ENCODE data around the gene TRIM50. TPM values are rescaled to one million over a fixed set of nuclear protein-coding genes. Genes with fewer than 3 reads are reported as not detected.

Gene TRIM50
- polyA plus RNA-seq, 1 donor (not counting 4 experiments of a cell fraction or from before 2014, with no cell fraction given): not detected

- no peaks in the 10 kb centered on the region for H4K20me1 ChIP-seq (ENCODE audit: control insufficient read depth, extremely low read depth, insufficient read depth, low read length)
- TF ChIP-seq CTCF (optimal IDR thresholded peaks at IDR 0.05 in 1 of 3, IDR thresholded peaks at IDR 0.05 in 1 of 3, conservative IDR thresholded peaks at IDR 0.05 in 1 of 3; ENCODE audit: extremely low read depth in 1 of 3, insufficient read depth in 2 of 3, low read length in 3 of 3) (no peak), EZH2 (IDR thresholded peaks at IDR 0.05; ENCODE audit: low read length) (no peak)
- H3K36me3 ChIP-seq (ENCODE audit: control insufficient read depth in 2 of 2, extremely low read depth in 1 of 2, insufficient read depth in 2 of 2, low read length in 2 of 2): no peaks in the 10 kb centered on the region
- H3K4me3 ChIP-seq (ENCODE audit: control insufficient read depth in 2 of 3, extremely low read depth in 1 of 3, insufficient read depth in 2 of 3, low read depth in 1 of 3, low read length in 3 of 3): no peak overlapping the region
- peaks cover 15% of the 10 kb centered on the region for H3K27me3 ChIP-seq (ENCODE audit: control insufficient read depth, extremely low read depth, insufficient read depth, low read length)
- dilution Hi-C loops (cut with MboI; ENCODE audit: extremely low pct_ligation_motif_present, low sequenced_read_pairs): no loop called here
- no peaks in the 10 kb centered on the region for H3K4me1 ChIP-seq (ENCODE audit: control insufficient read depth, extremely low read depth, insufficient read depth, low read length)
- no peak overlapping the region for H2AFZ ChIP-seq (ENCODE audit: control insufficient read depth, low read length)
- H3K79me2 ChIP-seq (ENCODE audit: control insufficient read depth, insufficient read depth, low read length): no peaks in the 10 kb centered on the region
- FAIRE-seq (no peak), DNase-seq (ENCODE audit: low read depth, low spot score) (no peak)
- no peaks in the 10 kb centered on the region for H3K9me3 ChIP-seq (ENCODE audit: control insufficient read depth, low read depth, low read length)
- H3K27ac ChIP-seq (ENCODE audit: control insufficient read depth, insufficient read depth, low read length): no peak overlapping the region
- H3K4me2 ChIP-seq (ENCODE audit: control insufficient read depth, extremely low read depth, insufficient read depth, low read depth, low read length): no peak overlapping the region
- no peak overlapping the region for H3K9ac ChIP-seq (ENCODE audit: control insufficient read depth, extremely low read depth, insufficient read depth, low read length)
- no peaks in the 10 kb centered on the region for H3K9me1 ChIP-seq (ENCODE audit: control insufficient read depth, extremely low read depth, insufficient read depth, low read length)
Measured at GRCh38 chr7:73373741-73374140, 45.9 kb upstream of the TRIM50 start.

GRCh38 chr7:73369622-73370021, 41.7 kb upstream of the TRIM50 start:
- no peaks in the 10 kb centered on the region for H4K20me1 ChIP-seq (ENCODE audit: control insufficient read depth, extremely low read depth, insufficient read depth, low read length)
- TF ChIP-seq EZH2 (IDR thresholded peaks at IDR 0.05; ENCODE audit: low read length) (no peak), CTCF (optimal IDR thresholded peaks at IDR 0.05 in 1 of 3, IDR thresholded peaks at IDR 0.05 in 1 of 3, conservative IDR thresholded peaks at IDR 0.05 in 1 of 3; ENCODE audit: extremely low read depth in 1 of 3, insufficient read depth in 2 of 3, low read length in 3 of 3) (no peak)
- no peaks in the 10 kb centered on the region for H3K9me3 ChIP-seq (ENCODE audit: control insufficient read depth, low read depth, low read length)
- H3K27ac ChIP-seq (ENCODE audit: control insufficient read depth, insufficient read depth, low read length): no peak overlapping the region
- no peak overlapping the region for H3K4me3 ChIP-seq (ENCODE audit: control insufficient read depth in 2 of 3, extremely low read depth in 1 of 3, insufficient read depth in 2 of 3, low read depth in 1 of 3, low read length in 3 of 3)
- H3K4me1 ChIP-seq (ENCODE audit: control insufficient read depth, extremely low read depth, insufficient read depth, low read length): no peaks in the 10 kb centered on the region
- no peaks in the 10 kb centered on the region for H3K9me1 ChIP-seq (ENCODE audit: control insufficient read depth, extremely low read depth, insufficient read depth, low read length)
- dilution Hi-C loops (cut with MboI; ENCODE audit: extremely low pct_ligation_motif_present, low sequenced_read_pairs): no loop called here
- no peak overlapping the region for H3K9ac ChIP-seq (ENCODE audit: control insufficient read depth, extremely low read depth, insufficient read depth, low read length)
- no peak overlapping the region for H3K4me2 ChIP-seq (ENCODE audit: control insufficient read depth, extremely low read depth, insufficient read depth, low read depth, low read length)
- H2AFZ ChIP-seq (ENCODE audit: control insufficient read depth, low read length): no peak overlapping the region
- H3K79me2 ChIP-seq (ENCODE audit: control insufficient read depth, insufficient read depth, low read length): no peaks in the 10 kb centered on the region
- DNase-seq (ENCODE audit: low read depth, low spot score): no peak
- FAIRE-seq: no peak
- H3K36me3 ChIP-seq (ENCODE audit: control insufficient read depth in 2 of 2, extremely low read depth in 1 of 2, insufficient read depth in 2 of 2, low read length in 2 of 2): no peaks in the 10 kb centered on the region
- H3K27me3 ChIP-seq (ENCODE audit: control insufficient read depth, extremely low read depth, insufficient read depth, low read length): peaks cover under 1% of the 10 kb centered on the region

Measured in keratinocyte (primary cell).